Colonic mucosa (tissue), 4 donors: Measurements from ENCODE around the gene H19. TPM values are rescaled to one million over a fixed set of nuclear protein-coding genes. Genes with fewer than 3 reads are reported as not detected.

Source experiments
- DNase-seq: peaks from one replicate; pipeline ENCODE4 v3.0.0-alpha.2; 2020
- H3K27ac ChIP-seq: fragments of 200-600 bp; one replicate; pipeline ENCODE4 v1.8.0; 2021
- H3K27me3 ChIP-seq: fragments of 200-600 bp; one replicate; pipeline ENCODE4 v1.8.0; 2021
- H3K36me3 ChIP-seq: fragments of 200-600 bp; one replicate; pipeline ENCODE4 v1.8.0; 2021
- H3K4me1 ChIP-seq: fragments of 200-600 bp; one replicate; pipeline ENCODE4 v1.8.0; 2021; ENCODE audit warnings: mild to moderate bottlenecking
- H3K4me3 ChIP-seq: fragments of 200-600 bp; one replicate; pipeline ENCODE4 v1.8.0; 2021
- H3K9ac ChIP-seq, 2 donors: one replicate each; pipeline ENCODE4 v1.7.0; 2013; ENCODE audit warnings: control low read depth in 2 of 2, low read depth in 2 of 2, low read length in 2 of 2
- H3K9me3 ChIP-seq: fragments of 200-600 bp; one replicate; pipeline ENCODE4 v1.8.0; 2021
- CTCF ChIP-seq: fragments of 200-600 bp; IDR thresholded peaks from one replicate; pipeline ENCODE4 v1.8.0; 2022; ENCODE audit warnings: antibody characterized with exemption, mild to moderate bottlenecking
- intact Hi-C: fragments of 100-400 bp; cut with DNase I; formaldehyde crosslinking; loops from one replicate; pipeline ENCODE4 v1.14.1; 2022
- total RNA-seq, 2 donors: library from RNA; stranded (reverse); fragmentation: NEBNext Ultra II Directional in 1 of 2; extraction: Animal tissue kit (Norgen Biotek cat#: 25700) in 1 of 2; gene quantifications; one replicate each; pipeline ENCODE4 v1.2.1, GENCODE V29; 2021
- donor health status: healthy.
- donor health status: DM: no; HTN: no; CAD: no.
- donor health status: DM: no; HTN: no; CAD: no.

H19 gene
- total RNA-seq, 2 donors from 2014 or later = 4.7 to 32.9 TPM

- H3K9ac ChIP-seq = no peak overlapping the region
- H3K27me3 ChIP-seq = no peaks in the 10 kb centered on the region
- intact Hi-C loops = no loop called here
- H3K9me3 ChIP-seq = no peaks in the 10 kb centered on the region
- no peaks in the 10 kb centered on the region for H3K36me3 ChIP-seq
- no peak overlapping the region for H3K4me3 ChIP-seq
- H3K27ac ChIP-seq = no peak overlapping the region
- no peak for TF ChIP-seq CTCF
- no peaks in the 10 kb centered on the region for H3K4me1 ChIP-seq
- no peak for DNase-seq
Observed at GRCh38 chr11:2002807-2003206, 5.2 kb upstream of the H19 start.

- TF ChIP-seq CTCF = no peak
- no peak for DNase-seq
- Histone ChIP-seq H3K36me3 (no peaks in the 10 kb centered on the region), H3K27ac (no peak overlapping the region), H3K9me3 (no peaks in the 10 kb centered on the region), H3K9ac (no peak overlapping the region), H3K4me3 (no peak overlapping the region), H3K4me1 (no peaks in the 10 kb centered on the region), H3K27me3 (no peaks in the 10 kb centered on the region)
- intact Hi-C loops = no loop called here
Observed at GRCh38 chr11:2002042-2002776, 4.6 kb upstream of the H19 start.

- no peak for DNase-seq
- no peak overlapping the region for H3K4me3 ChIP-seq
- H3K9ac ChIP-seq = no peak overlapping the region
- no peaks in the 10 kb centered on the region for H3K4me1 ChIP-seq
- H3K27ac ChIP-seq = no peak overlapping the region
- no peaks in the 10 kb centered on the region for H3K36me3 ChIP-seq
- no peaks in the 10 kb centered on the region for H3K9me3 ChIP-seq
- H3K27me3 ChIP-seq = no peaks in the 10 kb centered on the region
- TF ChIP-seq CTCF = no peak
- intact Hi-C loops = no loop called here
Observed at GRCh38 chr11:1998861-1999260, 1.2 kb upstream of the H19 start.

- TF ChIP-seq CTCF = no peak
- Histone ChIP-seq H3K4me1 (no peaks in the 10 kb centered on the region), H3K9ac (no peak overlapping the region), H3K36me3 (no peaks in the 10 kb centered on the region), H3K9me3 (no peaks in the 10 kb centered on the region), H3K27me3 (no peaks in the 10 kb centered on the region), H3K4me3 (no peak overlapping the region), H3K27ac (no peak overlapping the region)
- intact Hi-C loops = no loop called here
- DNase-seq = no peak
Observed at GRCh38 chr11:1998290-1998689, 648 bp upstream of the H19 start.

GRCh38 chr11:1994121-1994520 lies 3.5 kb downstream of the H19 start:
- Histone ChIP-seq H3K27me3 (no peaks in the 10 kb centered on the region), H3K27ac (no peak overlapping the region)
- DNase-seq = no peak

More at GRCh38 chr11:1994121-1994520, 3.5 kb downstream of the H19 start:
- H3K9me3 ChIP-seq = no peaks in the 10 kb centered on the region
- no peaks in the 10 kb centered on the region for H3K4me1 ChIP-seq
- no peak overlapping the region for H3K4me3 ChIP-seq
- TF ChIP-seq CTCF = no peak
- no peaks in the 10 kb centered on the region for H3K36me3 ChIP-seq
- intact Hi-C loops = no loop called here
- no peak overlapping the region for H3K9ac ChIP-seq
